ENCODE data around the gene RCOR1. TPM values are rescaled to one million over a fixed set of nuclear protein-coding genes. Genes with fewer than 3 reads are reported as not detected.
"Not testable (repeated sequence)": the region's sequence is repeated elsewhere in the genome, so short reads cannot be mapped to it uniquely, and the experiment has no call there.

The RCOR1 gene
- total RNA-seq, 1 donor from 2014 or later = 33.4 TPM

- DNase-seq = no peak
These were observed 21.4 kb upstream of the RCOR1 start for GRCh38 chr14:102571043-102571442.

GRCh38 chr14:102571478-102572042 lies 20.9 kb upstream of the RCOR1 start:
- no peak for DNase-seq

- not testable (repeated sequence) for DNase-seq
These were observed 19.3 kb upstream of the RCOR1 start for GRCh38 chr14:102573161-102573560.

- no peak for DNase-seq
These were observed 18.8 kb upstream of the RCOR1 start for GRCh38 chr14:102573591-102574046.

GRCh38 chr14:102574281-102575159 lies 17.9 kb upstream of the RCOR1 start:
- peak; percentile 28 for DNase-seq

- no peak for DNase-seq
These were observed 17.1 kb upstream of the RCOR1 start for GRCh38 chr14:102575160-102575845.

GRCh38 chr14:102575846-102576428 lies 16.5 kb upstream of the RCOR1 start:
- not testable (repeated sequence) for DNase-seq

GRCh38 chr14:102578821-102579220 lies 13.6 kb upstream of the RCOR1 start:
- no peak for DNase-seq

- peak; percentile 86 for DNase-seq
These were observed 12.5 kb upstream of the RCOR1 start for GRCh38 chr14:102579696-102580549.

- DNase-seq = no peak
These were observed 11.8 kb upstream of the RCOR1 start for GRCh38 chr14:102580550-102581110.

GRCh38 chr14:102581193-102581592 lies 11.3 kb upstream of the RCOR1 start:
- DNase-seq = no peak

- DNase-seq = no peak
These were observed 8.7 kb upstream of the RCOR1 start for GRCh38 chr14:102583726-102584125.

- DNase-seq = no peak
These were observed 7.3 kb upstream of the RCOR1 start for GRCh38 chr14:102584871-102585869.

- peak; percentile 70 for DNase-seq
These were observed 5.9 kb upstream of the RCOR1 start for GRCh38 chr14:102586420-102587104.

GRCh38 chr14:102588821-102589220 lies 3.6 kb upstream of the RCOR1 start:
- DNase-seq = no peak

- no peak for DNase-seq
These were observed 2.6 kb upstream of the RCOR1 start for GRCh38 chr14:102589761-102590290.

- no peak for DNase-seq
These were observed 1.8 kb upstream of the RCOR1 start for GRCh38 chr14:102590667-102591099.

- DNase-seq = peak; percentile 44
These were observed 991 bp upstream of the RCOR1 start for GRCh38 chr14:102591372-102591943.

- DNase-seq = no peak
These were observed 263 bp downstream of the RCOR1 start for GRCh38 chr14:102592763-102593060.

Measured in skin of body (tissue), 2 donors.